ENCODE results near the gene TGFB2. TPM values are rescaled to one million over a fixed set of nuclear protein-coding genes. Genes with fewer than 3 reads are reported as not detected.

The TGFB2 gene
- total and polyA plus RNA-seq, 2 experiments from 2014 or later, result 0.31 to 1.4 TPM

DNA sequence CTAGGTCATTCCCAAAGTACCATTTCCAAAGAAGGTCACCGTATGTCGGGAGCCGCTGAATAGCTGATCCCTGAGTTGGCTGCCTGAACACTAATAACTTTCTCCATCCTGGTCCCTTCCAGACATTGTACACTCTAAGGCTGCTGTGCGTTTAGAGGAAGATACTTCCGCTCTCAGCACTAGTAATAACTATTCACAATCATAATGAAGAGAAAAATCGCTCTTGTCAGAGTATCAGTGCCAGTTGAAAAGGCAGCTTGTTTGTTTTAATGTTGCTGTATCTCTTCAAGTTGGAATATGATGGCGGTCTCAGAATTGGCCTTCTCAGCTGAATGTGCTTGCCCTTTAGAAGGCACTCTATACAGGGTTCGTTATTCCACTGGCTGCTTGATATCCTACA lies 43.5 kb downstream of the TGFB2 start:
- H3K27ac Mint-ChIP-seq, result no peak overlapping the region
- no peaks in the 10 kb centered on the region for H3K4me1 Mint-ChIP-seq
- H3K27me3 Mint-ChIP-seq (ENCODE audit: insufficient read depth, low read depth, poor library complexity), result no peaks in the 10 kb centered on the region
- no peaks in the 10 kb centered on the region for H3K79me2 ChIP-seq (replicated peaks; ENCODE audit: insufficient read depth)
- no peaks in the 10 kb centered on the region for H3K36me3 ChIP-seq (ENCODE audit: insufficient read depth)
- no peaks in the 10 kb centered on the region for H4K20me1 ChIP-seq (replicated peaks; ENCODE audit: insufficient read depth)
- no peaks in the 10 kb centered on the region for H3K27me3 ChIP-seq (ENCODE audit: insufficient read depth)
- no peaks in the 10 kb centered on the region; the same call in 2 of the 3 replicates for H3K9me3 Mint-ChIP-seq
- ATAC-seq, result no peak
- no peak overlapping the region for H2AFZ ChIP-seq
- H3K4me3 Mint-ChIP-seq, result no peak overlapping the region
- peaks cover 5% of the 10 kb centered on the region; the same call in 1 of the 2 replicates for H3K9me2 ChIP-seq (ENCODE audit: insufficient read depth)
- no peaks in the 10 kb centered on the region for H3K36me3 Mint-ChIP-seq (ENCODE audit: low read depth)
- no peak overlapping the region for H3K4me2 ChIP-seq
- H3K4me1 ChIP-seq (ENCODE audit: insufficient read depth), result no peaks in the 10 kb centered on the region
- no peaks in the 10 kb centered on the region for H3F3A ChIP-seq (replicated peaks; ENCODE audit: low read depth)
- H3K27ac ChIP-seq (ENCODE audit: low read depth), result no peak overlapping the region
- H3K4me3 ChIP-seq, result no peak overlapping the region
- no peak for TF ChIP-seq CREB1 (CRISPR knock-in tag; IDR thresholded peaks at IDR 0.05; ENCODE audit: low read depth)
- no peak for DNase-seq (ENCODE audit: low spot score)

GRCh38 chr1:218390618-218391017 lies 45.5 kb downstream of the TGFB2 start:
- peaks cover 5% of the 10 kb centered on the region; the same call in 1 of the 2 replicates for H3K9me2 ChIP-seq (ENCODE audit: insufficient read depth)
- H3K9me3 Mint-ChIP-seq, result no peaks in the 10 kb centered on the region; the same call in 2 of the 3 replicates
- H4K20me1 ChIP-seq (replicated peaks; ENCODE audit: insufficient read depth), result no peaks in the 10 kb centered on the region
- no peaks in the 10 kb centered on the region for H3K4me1 ChIP-seq (ENCODE audit: insufficient read depth)
- ATAC-seq, result no peak
- H3K79me2 ChIP-seq (replicated peaks; ENCODE audit: insufficient read depth), result no peaks in the 10 kb centered on the region
- no peaks in the 10 kb centered on the region for H3K27me3 ChIP-seq (ENCODE audit: insufficient read depth)
- H3K4me1 Mint-ChIP-seq, result no peaks in the 10 kb centered on the region
- H3K36me3 Mint-ChIP-seq (ENCODE audit: low read depth), result no peaks in the 10 kb centered on the region
- H3K36me3 ChIP-seq (ENCODE audit: insufficient read depth), result no peaks in the 10 kb centered on the region
- H3F3A ChIP-seq (replicated peaks; ENCODE audit: low read depth), result no peaks in the 10 kb centered on the region
- no peak overlapping the region for H3K27ac ChIP-seq (ENCODE audit: low read depth)
- H3K4me3 Mint-ChIP-seq, result no peak overlapping the region
- H3K4me2 ChIP-seq, result no peak overlapping the region
- no peaks in the 10 kb centered on the region for H3K27me3 Mint-ChIP-seq (ENCODE audit: insufficient read depth, low read depth, poor library complexity)
- DNase-seq (ENCODE audit: low spot score), result no peak
- no peak overlapping the region for H3K27ac Mint-ChIP-seq
- H2AFZ ChIP-seq, result no peak overlapping the region
- no peak overlapping the region for H3K4me3 ChIP-seq
- TF ChIP-seq, protein P1, sequence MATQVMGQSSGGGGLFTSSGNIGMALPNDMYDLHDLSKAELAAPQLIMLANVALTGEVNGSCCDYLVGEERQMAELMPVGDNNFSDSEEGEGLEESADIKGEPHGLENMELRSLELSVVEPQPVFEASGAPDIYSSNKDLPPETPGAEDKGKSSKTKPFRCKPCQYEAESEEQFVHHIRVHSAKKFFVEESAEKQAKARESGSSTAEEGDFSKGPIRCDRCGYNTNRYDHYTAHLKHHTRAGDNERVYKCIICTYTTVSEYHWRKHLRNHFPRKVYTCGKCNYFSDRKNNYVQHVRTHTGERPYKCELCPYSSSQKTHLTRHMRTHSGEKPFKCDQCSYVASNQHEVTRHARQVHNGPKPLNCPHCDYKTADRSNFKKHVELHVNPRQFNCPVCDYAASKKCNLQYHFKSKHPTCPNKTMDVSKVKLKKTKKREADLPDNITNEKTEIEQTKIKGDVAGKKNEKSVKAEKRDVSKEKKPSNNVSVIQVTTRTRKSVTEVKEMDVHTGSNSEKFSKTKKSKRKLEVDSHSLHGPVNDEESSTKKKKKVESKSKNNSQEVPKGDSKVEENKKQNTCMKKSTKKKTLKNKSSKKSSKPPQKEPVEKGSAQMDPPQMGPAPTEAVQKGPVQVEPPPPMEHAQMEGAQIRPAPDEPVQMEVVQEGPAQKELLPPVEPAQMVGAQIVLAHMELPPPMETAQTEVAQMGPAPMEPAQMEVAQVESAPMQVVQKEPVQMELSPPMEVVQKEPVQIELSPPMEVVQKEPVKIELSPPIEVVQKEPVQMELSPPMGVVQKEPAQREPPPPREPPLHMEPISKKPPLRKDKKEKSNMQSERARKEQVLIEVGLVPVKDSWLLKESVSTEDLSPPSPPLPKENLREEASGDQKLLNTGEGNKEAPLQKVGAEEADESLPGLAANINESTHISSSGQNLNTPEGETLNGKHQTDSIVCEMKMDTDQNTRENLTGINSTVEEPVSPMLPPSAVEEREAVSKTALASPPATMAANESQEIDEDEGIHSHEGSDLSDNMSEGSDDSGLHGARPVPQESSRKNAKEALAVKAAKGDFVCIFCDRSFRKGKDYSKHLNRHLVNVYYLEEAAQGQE (IDR thresholded peaks at IDR 0.05; ENCODE audit: unreplicated experiment), result no peak
- TF ChIP-seq JUNB (IDR thresholded peaks at IDR 0.05; ENCODE audit: unreplicated experiment) (no peak), STAT1 (IDR thresholded peaks at IDR 0.05; ENCODE audit: unreplicated experiment) (no peak), NANOG (IDR thresholded peaks at IDR 0.05; ENCODE audit: borderline replicate concordance) (no peak), ZNF331 (CRISPR knock-in tag; IDR thresholded peaks at IDR 0.05; ENCODE audit: low read depth) (no peak), ZNF114 (CRISPR knock-in tag; IDR thresholded peaks at IDR 0.05) (no peak), EZH2phosphoT487 (IDR thresholded peaks at IDR 0.05; ENCODE audit: unreplicated experiment) (no peak)
- TF ChIP-seq, protein P2, sequence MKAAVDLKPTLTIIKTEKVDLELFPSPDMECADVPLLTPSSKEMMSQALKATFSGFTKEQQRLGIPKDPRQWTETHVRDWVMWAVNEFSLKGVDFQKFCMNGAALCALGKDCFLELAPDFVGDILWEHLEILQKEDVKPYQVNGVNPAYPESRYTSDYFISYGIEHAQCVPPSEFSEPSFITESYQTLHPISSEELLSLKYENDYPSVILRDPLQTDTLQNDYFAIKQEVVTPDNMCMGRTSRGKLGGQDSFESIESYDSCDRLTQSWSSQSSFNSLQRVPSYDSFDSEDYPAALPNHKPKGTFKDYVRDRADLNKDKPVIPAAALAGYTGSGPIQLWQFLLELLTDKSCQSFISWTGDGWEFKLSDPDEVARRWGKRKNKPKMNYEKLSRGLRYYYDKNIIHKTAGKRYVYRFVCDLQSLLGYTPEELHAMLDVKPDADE (IDR thresholded peaks at IDR 0.05), result no peak
- TF ChIP-seq, protein P3, sequence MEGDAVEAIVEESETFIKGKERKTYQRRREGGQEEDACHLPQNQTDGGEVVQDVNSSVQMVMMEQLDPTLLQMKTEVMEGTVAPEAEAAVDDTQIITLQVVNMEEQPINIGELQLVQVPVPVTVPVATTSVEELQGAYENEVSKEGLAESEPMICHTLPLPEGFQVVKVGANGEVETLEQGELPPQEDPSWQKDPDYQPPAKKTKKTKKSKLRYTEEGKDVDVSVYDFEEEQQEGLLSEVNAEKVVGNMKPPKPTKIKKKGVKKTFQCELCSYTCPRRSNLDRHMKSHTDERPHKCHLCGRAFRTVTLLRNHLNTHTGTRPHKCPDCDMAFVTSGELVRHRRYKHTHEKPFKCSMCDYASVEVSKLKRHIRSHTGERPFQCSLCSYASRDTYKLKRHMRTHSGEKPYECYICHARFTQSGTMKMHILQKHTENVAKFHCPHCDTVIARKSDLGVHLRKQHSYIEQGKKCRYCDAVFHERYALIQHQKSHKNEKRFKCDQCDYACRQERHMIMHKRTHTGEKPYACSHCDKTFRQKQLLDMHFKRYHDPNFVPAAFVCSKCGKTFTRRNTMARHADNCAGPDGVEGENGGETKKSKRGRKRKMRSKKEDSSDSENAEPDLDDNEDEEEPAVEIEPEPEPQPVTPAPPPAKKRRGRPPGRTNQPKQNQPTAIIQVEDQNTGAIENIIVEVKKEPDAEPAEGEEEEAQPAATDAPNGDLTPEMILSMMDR (conservative IDR thresholded peaks at IDR 0.05; ENCODE audit: low read depth in 2 of 2), result no peak

All from GM23338 (cell line).